Muscle of leg (tissue), 11 donors: ENCODE data around the gene POLR2A. TPM values are rescaled to one million over a fixed set of nuclear protein-coding genes. Genes with fewer than 3 reads are reported as not detected.

Experiments used
- DNase-seq: peaks from one replicate; pipeline ENCODE4 v3.0.0; 2013
- H3K27ac ChIP-seq: one replicate; pipeline ENCODE4 v1.5.1; 2013; ENCODE audit warnings: mild to moderate bottlenecking, low read length, control low read depth
- H3K27me3 ChIP-seq: one replicate; pipeline ENCODE4 v1.6.1; 2013; ENCODE audit warnings: low read length; ENCODE audit not compliant: control insufficient read depth, insufficient read depth
- H3K36me3 ChIP-seq: one replicate; pipeline ENCODE4 v1.6.1; 2013; ENCODE audit warnings: low read length; ENCODE audit not compliant: control insufficient read depth, insufficient read depth
- H3K4me1 ChIP-seq: one replicate; pipeline ENCODE4 v1.6.1; 2013; ENCODE audit warnings: low read length; ENCODE audit not compliant: control insufficient read depth, insufficient read depth
- H3K4me3 ChIP-seq: one replicate; pipeline ENCODE4 v1.5.1; 2013; ENCODE audit warnings: low read length, control low read depth
- H3K9me3 ChIP-seq: replicated peaks from 2 replicates; pipeline ENCODE4 v1.6.1; 2013; ENCODE audit warnings: low read depth, low read length; ENCODE audit not compliant: control insufficient read depth
- WGBS: methylation state at CpG from one replicate; pipeline ENCODE4 v1.1.5; 2013; ENCODE audit warnings: missing lambda C conversion rate; ENCODE audit not compliant: insufficient coverage; 5-methylcytosine and 5-hydroxymethylcytosine counted together
- polyA plus RNA-seq, 8 donors: library from polyadenylated mRNA; unstranded; fragments of 120-200 nt; gene quantifications; one replicate each; pipeline versions ENCODE4 v1.2.1 to v1.2.3, GENCODE V29; 2013; ENCODE audit warnings: inconsistent platforms in 1 of 8, low replicate concordance in 1 of 8; ENCODE audit not compliant: insufficient read length in 8 of 8, insufficient read depth in 1 of 8
- total RNA-seq: library from RNA; stranded (reverse); fragments of 120-200 nt; gene quantifications from one replicate; pipeline ENCODE4 v1.2.4, GENCODE V29; 2013

Gene POLR2A
- total and polyA plus RNA-seq, 9 donors, result 30.9 to 81.0 (median 60.7) TPM

GRCh38 chr17:7460850-7461660, 23.1 kb upstream of the POLR2A start:
- no peaks in the 10 kb centered on the region for H3K27me3 ChIP-seq
- 97% methylated on average over 6 of the region's 7 CpGs for WGBS
- H3K36me3 ChIP-seq, result peaks cover 71% of the 10 kb centered on the region
- peaks cover 8% of the 10 kb centered on the region for H3K4me1 ChIP-seq
- no peak overlapping the region for H3K27ac ChIP-seq
- no peak for DNase-seq
- no peak overlapping the region for H3K4me3 ChIP-seq
- H3K9me3 ChIP-seq, result no peaks in the 10 kb centered on the region

DNA sequence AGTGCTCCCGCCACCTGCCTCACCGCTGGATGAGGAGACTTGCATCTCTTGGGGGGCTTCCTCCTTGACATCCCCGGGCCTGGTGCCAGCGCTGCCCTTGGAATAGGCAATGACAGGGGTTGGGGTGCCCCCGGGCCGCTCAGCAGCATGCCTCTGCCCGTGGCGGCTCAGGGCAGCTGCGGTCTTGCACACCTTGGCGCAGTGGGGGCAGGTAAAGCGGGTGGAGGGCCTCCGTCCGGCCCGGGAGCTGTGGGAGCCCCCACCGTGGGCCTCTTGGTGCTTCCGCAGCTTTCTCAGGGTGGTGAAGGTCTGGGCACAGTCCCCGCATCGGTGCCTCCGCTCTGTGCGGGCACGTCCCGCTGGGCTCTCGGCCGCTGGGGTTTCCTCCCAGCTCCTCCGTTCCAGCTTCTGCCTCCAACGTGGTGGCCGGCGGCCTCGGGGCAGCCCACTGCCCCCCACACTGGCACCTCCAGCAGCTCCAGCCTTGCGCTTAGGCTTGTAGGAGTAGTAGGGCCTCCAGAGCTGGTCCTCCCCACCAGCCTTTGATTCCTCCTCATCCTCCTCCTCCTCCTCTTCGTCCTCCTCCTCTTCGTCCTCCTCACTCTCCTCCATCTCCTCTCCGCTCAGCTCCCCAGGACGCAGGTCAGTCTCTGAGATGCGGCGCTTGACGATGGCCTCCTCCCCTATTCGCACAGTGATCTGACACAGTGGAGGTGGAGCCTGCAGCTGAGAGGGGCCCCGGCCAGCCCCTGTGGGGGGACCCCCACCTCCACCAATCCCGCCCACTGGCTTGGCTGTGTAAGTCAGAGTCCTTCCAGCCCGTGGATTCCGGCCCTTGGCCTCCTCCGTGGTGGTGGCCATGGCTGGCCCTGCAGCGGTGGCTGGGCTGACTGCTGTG, 21.4 kb upstream of the POLR2A start:
- Histone ChIP-seq H3K4me1 (peaks cover 14% of the 10 kb centered on the region), H3K36me3 (peaks cover 60% of the 10 kb centered on the region), H3K27ac (no peak overlapping the region), H3K9me3 (no peaks in the 10 kb centered on the region), H3K4me3 (no peak overlapping the region), H3K27me3 (no peaks in the 10 kb centered on the region)
- 89% methylated on average over 29 of the region's 44 CpGs for WGBS
- no peak for DNase-seq

- no peak overlapping the region for H3K27ac ChIP-seq
- no peak for DNase-seq
- no peaks in the 10 kb centered on the region for H3K9me3 ChIP-seq
- peaks cover 59% of the 10 kb centered on the region for H3K36me3 ChIP-seq
- no peaks in the 10 kb centered on the region for H3K27me3 ChIP-seq
- H3K4me1 ChIP-seq, result peaks cover 14% of the 10 kb centered on the region
- no peak overlapping the region for H3K4me3 ChIP-seq
- WGBS, result 96% methylated on average over 8 of the region's 14 CpGs
Measured at GRCh38 chr17:7463372-7463846, 20.8 kb upstream of the POLR2A start.

DNA sequence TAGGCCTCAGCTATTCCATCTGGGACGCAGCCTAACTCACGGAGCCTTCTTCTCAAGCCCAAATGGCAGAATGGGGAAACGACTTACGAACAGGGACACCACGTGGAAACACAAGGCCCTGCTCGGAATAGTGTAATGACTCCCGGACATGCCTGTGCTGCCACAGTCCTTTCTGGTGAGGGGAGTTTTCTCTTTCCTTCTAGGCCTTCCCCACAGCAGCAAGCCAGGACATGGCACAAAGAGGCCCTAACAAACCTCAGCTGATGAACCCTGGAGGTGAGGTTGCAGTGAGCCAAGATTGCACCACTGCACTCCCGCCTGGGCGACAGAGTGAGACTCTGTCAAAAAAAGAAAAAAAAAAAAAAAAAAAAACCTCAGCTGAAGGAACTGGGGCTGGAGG, 20.1 kb upstream of the POLR2A start:
- Histone ChIP-seq H3K27me3 (no peaks in the 10 kb centered on the region), H3K4me3 (no peak overlapping the region), H3K4me1 (peaks cover 14% of the 10 kb centered on the region), H3K36me3 (peaks cover 57% of the 10 kb centered on the region), H3K27ac (no peak overlapping the region), H3K9me3 (no peaks in the 10 kb centered on the region)
- no peak for DNase-seq
- 90% methylated on average over 3 of the region's 9 CpGs for WGBS

DNA sequence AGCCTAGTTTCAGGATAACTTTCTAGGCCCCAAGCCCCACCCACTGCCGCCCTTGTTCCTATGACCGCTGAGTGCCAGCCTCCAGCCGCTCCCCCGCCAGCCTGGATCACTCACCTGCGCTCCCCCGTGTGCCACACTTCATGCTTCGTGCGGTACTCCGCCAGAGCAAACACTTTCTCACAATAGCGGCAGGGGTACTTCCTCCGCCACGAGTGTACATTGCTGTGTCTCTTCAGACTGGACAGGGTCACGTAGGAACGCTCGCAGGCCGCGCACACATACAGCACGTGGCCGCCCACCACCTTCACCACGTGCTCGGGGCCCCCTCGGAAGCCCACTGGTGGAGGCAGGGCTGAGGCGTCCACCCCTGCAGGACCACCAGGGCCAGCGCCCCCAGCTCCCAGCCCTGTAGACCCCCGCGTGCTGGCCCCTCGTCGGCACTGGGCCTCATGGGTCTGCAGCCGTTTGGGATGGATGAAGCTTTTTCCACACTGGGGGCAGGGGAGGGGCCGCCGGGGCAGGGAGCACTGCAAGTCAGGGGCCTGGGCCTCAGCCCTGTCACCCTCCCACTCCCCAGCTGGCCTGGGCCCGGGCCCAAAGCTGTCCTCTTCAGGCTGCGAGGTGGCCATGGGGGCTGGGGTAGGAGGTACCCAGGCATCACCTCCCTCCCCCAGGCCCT, 18.4 kb upstream of the POLR2A start:
- Histone ChIP-seq H3K27ac (no peak overlapping the region), H3K4me1 (peaks cover 14% of the 10 kb centered on the region), H3K9me3 (no peaks in the 10 kb centered on the region), H3K27me3 (no peaks in the 10 kb centered on the region), H3K4me3 (no peak overlapping the region), H3K36me3 (peaks cover 50% of the 10 kb centered on the region)
- DNase-seq, result no peak
- 90% methylated on average over 27 of the region's 33 CpGs for WGBS

DNA sequence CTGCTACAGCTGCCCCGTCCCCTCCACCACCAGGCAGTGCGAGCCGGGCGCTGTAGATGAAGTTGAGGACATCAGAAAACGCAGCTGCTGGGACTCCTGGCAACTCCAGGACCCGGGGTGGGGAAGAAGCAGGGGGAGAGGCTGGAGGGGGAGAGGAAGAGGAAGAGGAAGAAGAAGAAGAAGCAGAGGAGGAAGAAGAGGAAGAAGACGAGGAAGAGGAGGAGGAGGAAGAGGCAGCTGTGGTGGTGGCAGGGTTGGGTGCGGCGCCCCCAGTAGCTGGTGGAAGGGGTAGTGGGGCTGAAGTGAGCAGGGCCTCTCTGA, 17.9 kb upstream of the POLR2A start:
- 75% methylated on average over 5 of the region's 9 CpGs for WGBS
- Histone ChIP-seq H3K27ac (no peak overlapping the region), H3K36me3 (peaks cover 47% of the 10 kb centered on the region), H3K4me3 (no peak overlapping the region), H3K4me1 (peaks cover 14% of the 10 kb centered on the region), H3K27me3 (no peaks in the 10 kb centered on the region), H3K9me3 (no peaks in the 10 kb centered on the region)
- DNase-seq, result no peak

GRCh38 chr17:7466639-7467341, 17.4 kb upstream of the POLR2A start:
- peaks cover 43% of the 10 kb centered on the region for H3K36me3 ChIP-seq
- no peak overlapping the region for H3K4me3 ChIP-seq
- H3K9me3 ChIP-seq, result no peaks in the 10 kb centered on the region
- no peak for DNase-seq
- no peak overlapping the region for H3K27ac ChIP-seq
- H3K4me1 ChIP-seq, result peaks cover 14% of the 10 kb centered on the region
- no peaks in the 10 kb centered on the region for H3K27me3 ChIP-seq
- WGBS, result 73% methylated on average over 13 of the region's 16 CpGs

GRCh38 chr17:7467498-7467897, 16.7 kb upstream of the POLR2A start:
- Histone ChIP-seq H3K36me3 (peaks cover 36% of the 10 kb centered on the region), H3K4me1 (peaks cover 14% of the 10 kb centered on the region), H3K27me3 (no peaks in the 10 kb centered on the region), H3K27ac (no peak overlapping the region), H3K9me3 (no peaks in the 10 kb centered on the region), H3K4me3 (no peak overlapping the region)
- no peak for DNase-seq
- 83% methylated on average over 2 of the region's 3 CpGs for WGBS

DNA sequence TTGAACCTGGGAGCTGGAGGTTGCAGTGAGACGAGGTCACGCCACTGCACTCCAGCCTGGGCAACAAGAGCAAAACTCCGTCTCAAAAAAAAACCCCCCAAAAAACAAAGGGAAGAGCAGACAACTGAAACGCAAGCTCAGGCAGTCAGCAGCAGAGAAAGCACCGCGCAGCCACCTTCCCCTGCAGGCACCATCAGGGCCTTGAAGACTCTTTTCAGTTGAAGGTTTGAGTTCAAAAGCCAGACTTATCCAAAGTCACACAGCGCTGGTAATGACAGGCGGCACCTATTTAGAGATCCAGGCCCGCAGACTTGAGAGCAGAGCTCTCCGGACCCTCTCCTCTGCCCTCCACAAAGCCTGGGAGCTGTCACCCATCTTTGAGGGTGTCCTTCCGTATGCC, 15.9 kb upstream of the POLR2A start:
- Histone ChIP-seq H3K27ac (no peak overlapping the region), H3K9me3 (no peaks in the 10 kb centered on the region), H3K4me1 (peaks cover 14% of the 10 kb centered on the region), H3K4me3 (no peak overlapping the region), H3K36me3 (peaks cover 28% of the 10 kb centered on the region), H3K27me3 (no peaks in the 10 kb centered on the region)
- no peak for DNase-seq
- WGBS, result 90% methylated on average over 10 of the region's 11 CpGs
